ENCODE results near the gene RIMBP2.

DNA sequence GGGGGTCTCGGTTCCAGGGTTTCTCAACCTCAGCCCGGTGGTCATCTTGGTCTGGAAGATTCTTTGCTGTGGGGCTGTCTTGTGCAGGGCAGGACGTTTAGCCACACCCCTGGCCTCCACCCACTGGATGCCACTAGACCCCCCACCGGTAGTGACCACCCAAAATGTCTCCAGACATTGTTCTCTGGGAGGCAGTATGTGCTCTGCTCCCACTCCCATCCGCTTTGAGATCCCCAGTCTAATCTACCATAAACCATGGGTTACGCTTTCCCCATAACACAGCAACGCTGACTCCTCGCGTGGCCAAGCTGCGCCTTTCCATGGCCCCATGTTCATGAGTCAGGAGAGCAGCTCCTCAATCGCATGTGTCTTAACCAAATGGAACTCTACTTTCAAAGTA is 155.8 kb downstream of the RIMBP2 start:
- no peak for TF ChIP-seq EZH2 (IDR thresholded peaks at IDR 0.05; ENCODE audit: insufficient read depth, poor library complexity, severe bottlenecking)
- TF ChIP-seq EZH2phosphoT487 (IDR thresholded peaks at IDR 0.05; ENCODE audit: insufficient read depth, low read depth): no peak
